Measurements from ENCODE around the gene CLCA4.
"Not testable (repeated sequence)": the region's sequence is repeated elsewhere in the genome, so short reads cannot be mapped to it uniquely, and the experiment has no call there.

Gene CLCA4

GRCh38 chr1:86537928-86538695, 8.8 kb upstream of the CLCA4 start:
- DNase-seq = no peak

- DNase-seq = no peak
Observed at GRCh38 chr1:86538775-86539174, 8.1 kb upstream of the CLCA4 start.

GRCh38 chr1:86541859-86542258, 5.0 kb upstream of the CLCA4 start:
- no peak for DNase-seq

GRCh38 chr1:86542631-86543030, 4.2 kb upstream of the CLCA4 start:
- DNase-seq = no peak

GRCh38 chr1:86548839-86549238, 2.0 kb downstream of the CLCA4 start:
- no peak for DNase-seq

GRCh38 chr1:86551305-86551704, 4.4 kb downstream of the CLCA4 start:
- no peak for DNase-seq

- DNase-seq = no peak
Observed at GRCh38 chr1:86552376-86552775, 5.5 kb downstream of the CLCA4 start.

GRCh38 chr1:86557739-86558138, 10.9 kb downstream of the CLCA4 start:
- DNase-seq = no peak

- DNase-seq = no peak
Observed at GRCh38 chr1:86563849-86564248, 17.0 kb downstream of the CLCA4 start.

GRCh38 chr1:86567341-86567740, 20.5 kb downstream of the CLCA4 start:
- no peak for DNase-seq

GRCh38 chr1:86567878-86568277, 21.0 kb downstream of the CLCA4 start:
- DNase-seq = no peak

- DNase-seq = no peak
Observed at GRCh38 chr1:86573763-86574484, 27.0 kb downstream of the CLCA4 start.

- DNase-seq = no peak
Observed at GRCh38 chr1:86581231-86581630, 34.4 kb downstream of the CLCA4 start.

GRCh38 chr1:86582161-86582560, 35.3 kb downstream of the CLCA4 start:
- no peak for DNase-seq

- DNase-seq = no peak
Observed at GRCh38 chr1:86583032-86583431, 36.2 kb downstream of the CLCA4 start.

- no peak for DNase-seq
Observed at GRCh38 chr1:86583593-86583992, 36.7 kb downstream of the CLCA4 start.

- no peak for DNase-seq
Observed at GRCh38 chr1:86594284-86594770, 47.4 kb downstream of the CLCA4 start.

- no peak for DNase-seq
Observed at GRCh38 chr1:86596224-86596623, 49.3 kb downstream of the CLCA4 start.

- DNase-seq = no peak
Observed at GRCh38 chr1:86596741-86597290, 49.9 kb downstream of the CLCA4 start.

GRCh38 chr1:86606080-86606479, 59.2 kb downstream of the CLCA4 start:
- not testable (repeated sequence) for DNase-seq

- no peak for DNase-seq
Observed at GRCh38 chr1:86616433-86616832, 69.6 kb downstream of the CLCA4 start.

GRCh38 chr1:86616871-86617270, 70.0 kb downstream of the CLCA4 start:
- DNase-seq = peak; percentile 23

GRCh38 chr1:86618358-86618757, 71.5 kb downstream of the CLCA4 start:
- no peak for DNase-seq

GRCh38 chr1:86619313-86619712, 72.4 kb downstream of the CLCA4 start:
- DNase-seq = no peak
